ENCODE data around the gene REV3L. TPM values are rescaled to one million over a fixed set of nuclear protein-coding genes. Genes with fewer than 3 reads are reported as not detected.
A peak's percentile ranks its signal among the peaks of the same experiment; 100 is the strongest.

The REV3L gene
- total and polyA plus RNA-seq, 2 of the 13 experiments (the other 11 are each of a cell fraction or from before 2014, with no cell fraction given) = 12.8 to 31.3 TPM

DNA sequence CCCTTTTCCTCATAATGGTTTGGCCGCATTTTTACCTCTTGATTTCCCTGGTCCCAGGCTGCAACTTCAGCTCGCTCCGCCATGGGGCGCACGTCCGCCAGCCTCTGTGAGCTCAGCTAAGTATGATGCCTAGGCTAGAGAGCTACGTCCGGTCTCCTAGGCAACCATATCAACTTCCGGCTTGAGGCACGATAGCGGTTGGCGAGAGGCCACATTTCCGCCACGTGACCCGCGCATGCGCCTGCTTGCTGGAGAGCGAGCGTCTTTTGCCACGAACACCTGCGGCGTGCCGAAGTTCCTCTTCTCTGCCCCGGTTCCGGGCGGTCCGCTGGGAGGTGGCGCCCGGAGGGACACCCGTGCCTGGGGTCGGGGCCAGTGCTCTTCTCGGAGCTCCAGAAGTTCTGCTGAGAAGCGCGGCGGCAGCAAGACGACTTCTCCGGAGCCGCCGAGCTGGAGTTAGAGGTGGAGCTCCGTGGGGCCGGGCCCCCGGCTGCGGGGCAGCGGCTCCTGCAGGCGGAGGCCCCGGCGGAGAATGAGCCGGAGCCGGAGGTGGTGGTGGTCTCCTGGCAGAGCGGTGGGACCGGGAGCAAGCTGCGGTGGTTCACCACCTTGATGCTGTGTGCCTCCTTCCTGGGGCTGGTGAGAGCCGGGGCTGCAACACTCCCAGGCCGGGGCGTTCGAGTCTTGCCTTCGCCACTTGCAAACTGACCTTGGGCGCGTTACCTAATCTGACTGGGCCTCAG, 223.8 kb downstream of the REV3L start (continued):
- TF ChIP-seq, protein P1, sequence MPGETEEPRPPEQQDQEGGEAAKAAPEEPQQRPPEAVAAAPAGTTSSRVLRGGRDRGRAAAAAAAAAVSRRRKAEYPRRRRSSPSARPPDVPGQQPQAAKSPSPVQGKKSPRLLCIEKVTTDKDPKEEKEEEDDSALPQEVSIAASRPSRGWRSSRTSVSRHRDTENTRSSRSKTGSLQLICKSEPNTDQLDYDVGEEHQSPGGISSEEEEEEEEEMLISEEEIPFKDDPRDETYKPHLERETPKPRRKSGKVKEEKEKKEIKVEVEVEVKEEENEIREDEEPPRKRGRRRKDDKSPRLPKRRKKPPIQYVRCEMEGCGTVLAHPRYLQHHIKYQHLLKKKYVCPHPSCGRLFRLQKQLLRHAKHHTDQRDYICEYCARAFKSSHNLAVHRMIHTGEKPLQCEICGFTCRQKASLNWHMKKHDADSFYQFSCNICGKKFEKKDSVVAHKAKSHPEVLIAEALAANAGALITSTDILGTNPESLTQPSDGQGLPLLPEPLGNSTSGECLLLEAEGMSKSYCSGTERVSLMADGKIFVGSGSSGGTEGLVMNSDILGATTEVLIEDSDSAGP (CRISPR knock-in tag; IDR thresholded peaks at IDR 0.05; ENCODE audit: borderline replicate concordance) = peak; percentile 80; the same call in 1 of the 2 replicates
- TF ChIP-seq HHEX (CRISPR knock-in tag; IDR thresholded peaks at IDR 0.05) (no peak), ZNF816 (CRISPR knock-in tag; IDR thresholded peaks at IDR 0.05; ENCODE audit: borderline replicate concordance) (peak; percentile 86), ZNF790 (CRISPR knock-in tag; IDR thresholded peaks at IDR 0.05; ENCODE audit: borderline replicate concordance) (peak; percentile 77; the same call in 1 of the 2 replicates), GZF1 (CRISPR knock-in tag; IDR thresholded peaks at IDR 0.05) (0 out of 2 replicates have a peak, but pooled peaks have one; percentile 33), YEATS2 (CRISPR knock-in tag; IDR thresholded peaks at IDR 0.05; ENCODE audit: borderline replicate concordance) (peak; percentile 93; the same call in 1 of the 2 replicates), POGZ (CRISPR knock-in tag; IDR thresholded peaks at IDR 0.05) (peak; percentile 92), HNF4A (CRISPR knock-in tag; IDR thresholded peaks at IDR 0.05) (0 out of 2 replicates have a peak, but pooled peaks have one; percentile 22)
- TF ChIP-seq, protein P2, sequence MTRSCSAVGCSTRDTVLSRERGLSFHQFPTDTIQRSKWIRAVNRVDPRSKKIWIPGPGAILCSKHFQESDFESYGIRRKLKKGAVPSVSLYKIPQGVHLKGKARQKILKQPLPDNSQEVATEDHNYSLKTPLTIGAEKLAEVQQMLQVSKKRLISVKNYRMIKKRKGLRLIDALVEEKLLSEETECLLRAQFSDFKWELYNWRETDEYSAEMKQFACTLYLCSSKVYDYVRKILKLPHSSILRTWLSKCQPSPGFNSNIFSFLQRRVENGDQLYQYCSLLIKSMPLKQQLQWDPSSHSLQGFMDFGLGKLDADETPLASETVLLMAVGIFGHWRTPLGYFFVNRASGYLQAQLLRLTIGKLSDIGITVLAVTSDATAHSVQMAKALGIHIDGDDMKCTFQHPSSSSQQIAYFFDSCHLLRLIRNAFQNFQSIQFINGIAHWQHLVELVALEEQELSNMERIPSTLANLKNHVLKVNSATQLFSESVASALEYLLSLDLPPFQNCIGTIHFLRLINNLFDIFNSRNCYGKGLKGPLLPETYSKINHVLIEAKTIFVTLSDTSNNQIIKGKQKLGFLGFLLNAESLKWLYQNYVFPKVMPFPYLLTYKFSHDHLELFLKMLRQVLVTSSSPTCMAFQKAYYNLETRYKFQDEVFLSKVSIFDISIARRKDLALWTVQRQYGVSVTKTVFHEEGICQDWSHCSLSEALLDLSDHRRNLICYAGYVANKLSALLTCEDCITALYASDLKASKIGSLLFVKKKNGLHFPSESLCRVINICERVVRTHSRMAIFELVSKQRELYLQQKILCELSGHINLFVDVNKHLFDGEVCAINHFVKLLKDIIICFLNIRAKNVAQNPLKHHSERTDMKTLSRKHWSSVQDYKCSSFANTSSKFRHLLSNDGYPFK (CRISPR knock-in tag; IDR thresholded peaks at IDR 0.05; ENCODE audit: borderline replicate concordance) = peak; percentile 93
- TF ChIP-seq, protein P3, sequence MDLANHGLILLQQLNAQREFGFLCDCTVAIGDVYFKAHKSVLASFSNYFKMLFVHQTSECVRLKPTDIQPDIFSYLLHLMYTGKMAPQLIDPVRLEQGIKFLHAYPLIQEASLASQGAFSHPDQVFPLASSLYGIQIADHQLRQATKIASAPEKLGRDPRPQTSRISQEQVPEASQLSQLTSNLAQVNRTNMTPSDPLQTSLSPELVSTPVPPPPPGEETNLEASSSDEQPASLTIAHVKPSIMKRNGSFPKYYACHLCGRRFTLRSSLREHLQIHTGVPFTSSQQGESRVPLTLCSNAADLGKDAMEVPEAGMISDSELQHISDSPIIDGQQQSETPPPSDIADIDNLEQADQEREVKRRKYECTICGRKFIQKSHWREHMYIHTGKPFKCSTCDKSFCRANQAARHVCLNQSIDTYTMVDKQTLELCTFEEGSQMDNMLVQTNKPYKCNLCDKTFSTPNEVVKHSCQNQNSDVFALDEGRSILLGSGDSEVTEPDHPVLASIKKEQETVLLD (CRISPR knock-in tag; IDR thresholded peaks at IDR 0.05; ENCODE audit: low read depth) = no peak
- TF ChIP-seq, protein P4, sequence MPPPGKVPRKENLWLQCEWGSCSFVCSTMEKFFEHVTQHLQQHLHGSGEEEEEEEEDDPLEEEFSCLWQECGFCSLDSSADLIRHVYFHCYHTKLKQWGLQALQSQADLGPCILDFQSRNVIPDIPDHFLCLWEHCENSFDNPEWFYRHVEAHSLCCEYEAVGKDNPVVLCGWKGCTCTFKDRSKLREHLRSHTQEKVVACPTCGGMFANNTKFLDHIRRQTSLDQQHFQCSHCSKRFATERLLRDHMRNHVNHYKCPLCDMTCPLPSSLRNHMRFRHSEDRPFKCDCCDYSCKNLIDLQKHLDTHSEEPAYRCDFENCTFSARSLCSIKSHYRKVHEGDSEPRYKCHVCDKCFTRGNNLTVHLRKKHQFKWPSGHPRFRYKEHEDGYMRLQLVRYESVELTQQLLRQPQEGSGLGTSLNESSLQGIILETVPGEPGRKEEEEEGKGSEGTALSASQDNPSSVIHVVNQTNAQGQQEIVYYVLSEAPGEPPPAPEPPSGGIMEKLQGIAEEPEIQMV (CRISPR knock-in tag; IDR thresholded peaks at IDR 0.05; ENCODE audit: low read depth) = peak; percentile 80; the same call in 1 of the 2 replicates
- TF ChIP-seq, protein P5, sequence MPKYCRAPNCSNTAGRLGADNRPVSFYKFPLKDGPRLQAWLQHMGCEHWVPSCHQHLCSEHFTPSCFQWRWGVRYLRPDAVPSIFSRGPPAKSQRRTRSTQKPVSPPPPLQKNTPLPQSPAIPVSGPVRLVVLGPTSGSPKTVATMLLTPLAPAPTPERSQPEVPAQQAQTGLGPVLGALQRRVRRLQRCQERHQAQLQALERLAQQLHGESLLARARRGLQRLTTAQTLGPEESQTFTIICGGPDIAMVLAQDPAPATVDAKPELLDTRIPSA (CRISPR knock-in tag; IDR thresholded peaks at IDR 0.05; ENCODE audit: borderline replicate concordance) = no peak
- TF ChIP-seq, protein P6, sequence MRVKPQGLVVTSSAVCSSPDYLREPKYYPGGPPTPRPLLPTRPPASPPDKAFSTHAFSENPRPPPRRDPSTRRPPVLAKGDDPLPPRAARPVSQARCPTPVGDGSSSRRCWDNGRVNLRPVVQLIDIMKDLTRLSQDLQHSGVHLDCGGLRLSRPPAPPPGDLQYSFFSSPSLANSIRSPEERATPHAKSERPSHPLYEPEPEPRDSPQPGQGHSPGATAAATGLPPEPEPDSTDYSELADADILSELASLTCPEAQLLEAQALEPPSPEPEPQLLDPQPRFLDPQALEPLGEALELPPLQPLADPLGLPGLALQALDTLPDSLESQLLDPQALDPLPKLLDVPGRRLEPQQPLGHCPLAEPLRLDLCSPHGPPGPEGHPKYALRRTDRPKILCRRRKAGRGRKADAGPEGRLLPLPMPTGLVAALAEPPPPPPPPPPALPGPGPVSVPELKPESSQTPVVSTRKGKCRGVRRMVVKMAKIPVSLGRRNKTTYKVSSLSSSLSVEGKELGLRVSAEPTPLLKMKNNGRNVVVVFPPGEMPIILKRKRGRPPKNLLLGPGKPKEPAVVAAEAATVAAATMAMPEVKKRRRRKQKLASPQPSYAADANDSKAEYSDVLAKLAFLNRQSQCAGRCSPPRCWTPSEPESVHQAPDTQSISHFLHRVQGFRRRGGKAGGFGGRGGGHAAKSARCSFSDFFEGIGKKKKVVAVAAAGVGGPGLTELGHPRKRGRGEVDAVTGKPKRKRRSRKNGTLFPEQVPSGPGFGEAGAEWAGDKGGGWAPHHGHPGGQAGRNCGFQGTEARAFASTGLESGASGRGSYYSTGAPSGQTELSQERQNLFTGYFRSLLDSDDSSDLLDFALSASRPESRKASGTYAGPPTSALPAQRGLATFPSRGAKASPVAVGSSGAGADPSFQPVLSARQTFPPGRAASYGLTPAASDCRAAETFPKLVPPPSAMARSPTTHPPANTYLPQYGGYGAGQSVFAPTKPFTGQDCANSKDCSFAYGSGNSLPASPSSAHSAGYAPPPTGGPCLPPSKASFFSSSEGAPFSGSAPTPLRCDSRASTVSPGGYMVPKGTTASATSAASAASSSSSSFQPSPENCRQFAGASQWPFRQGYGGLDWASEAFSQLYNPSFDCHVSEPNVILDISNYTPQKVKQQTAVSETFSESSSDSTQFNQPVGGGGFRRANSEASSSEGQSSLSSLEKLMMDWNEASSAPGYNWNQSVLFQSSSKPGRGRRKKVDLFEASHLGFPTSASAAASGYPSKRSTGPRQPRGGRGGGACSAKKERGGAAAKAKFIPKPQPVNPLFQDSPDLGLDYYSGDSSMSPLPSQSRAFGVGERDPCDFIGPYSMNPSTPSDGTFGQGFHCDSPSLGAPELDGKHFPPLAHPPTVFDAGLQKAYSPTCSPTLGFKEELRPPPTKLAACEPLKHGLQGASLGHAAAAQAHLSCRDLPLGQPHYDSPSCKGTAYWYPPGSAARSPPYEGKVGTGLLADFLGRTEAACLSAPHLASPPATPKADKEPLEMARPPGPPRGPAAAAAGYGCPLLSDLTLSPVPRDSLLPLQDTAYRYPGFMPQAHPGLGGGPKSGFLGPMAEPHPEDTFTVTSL (CRISPR knock-in tag; IDR thresholded peaks at IDR 0.05; ENCODE audit: borderline replicate concordance) = peak; percentile 63; the same call in 1 of the 2 replicates

Data from HepG2 (cell line).